Measurements from ENCODE around the gene JARID2. TPM values are rescaled to one million over a fixed set of nuclear protein-coding genes. Genes with fewer than 3 reads are reported as not detected.

The JARID2 gene
- total RNA-seq, 4 donors from 2014 or later = 20.0 to 29.4 (median 23.9) TPM

DNA sequence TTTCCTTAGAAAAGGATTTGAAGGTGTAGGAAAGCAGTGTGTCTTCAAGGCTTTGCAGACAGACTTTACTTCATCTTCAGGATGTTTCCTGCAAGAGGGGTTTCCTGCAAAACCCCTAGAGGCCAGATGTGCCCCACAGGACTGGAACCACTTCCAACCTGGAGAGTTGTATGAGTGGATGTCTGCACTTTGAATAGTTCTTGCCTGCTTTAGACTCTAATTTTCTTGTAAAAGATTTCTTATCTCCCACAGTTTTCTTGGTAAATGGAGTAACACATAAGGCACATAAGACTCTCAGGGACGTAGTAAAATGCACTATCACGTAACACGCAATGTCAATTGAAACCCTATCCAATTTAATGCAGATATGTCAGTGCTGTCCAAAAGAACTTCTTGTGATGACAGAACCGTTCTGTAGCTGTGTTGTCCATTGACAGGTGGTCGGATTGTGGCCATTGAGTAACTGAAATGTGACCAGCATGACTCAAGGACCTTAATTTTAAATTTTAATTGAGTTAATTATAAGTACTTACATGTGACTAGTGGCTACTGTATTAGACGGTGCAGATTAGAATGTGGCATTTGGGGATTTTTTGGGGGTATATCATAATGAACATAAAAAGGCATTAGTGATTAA lies 118.7 kb downstream of the JARID2 start:
- H3K4me1 ChIP-seq = peaks cover 44% of the 10 kb centered on the region
- H3K27me3 ChIP-seq = no peaks in the 10 kb centered on the region
- H3K36me3 ChIP-seq = no peaks in the 10 kb centered on the region
- H3K9me3 ChIP-seq = no peaks in the 10 kb centered on the region
- WGBS = 75% methylated on average over 6 of the region's 6 CpGs
- TF ChIP-seq EP300 (IDR thresholded peaks at IDR 0.05) (no peak), POLR2AphosphoS5 (IDR thresholded peaks at IDR 0.05) (no peak), POLR2A (IDR thresholded peaks at IDR 0.05) (no peak), CTCF (IDR thresholded peaks at IDR 0.05) (no peak)
- no peak overlapping the region for H3K4me3 ChIP-seq
- DNase-seq (ENCODE audit: low spot score in 2 of 2) = no peak
- no peak overlapping the region for H3K27ac ChIP-seq

DNA sequence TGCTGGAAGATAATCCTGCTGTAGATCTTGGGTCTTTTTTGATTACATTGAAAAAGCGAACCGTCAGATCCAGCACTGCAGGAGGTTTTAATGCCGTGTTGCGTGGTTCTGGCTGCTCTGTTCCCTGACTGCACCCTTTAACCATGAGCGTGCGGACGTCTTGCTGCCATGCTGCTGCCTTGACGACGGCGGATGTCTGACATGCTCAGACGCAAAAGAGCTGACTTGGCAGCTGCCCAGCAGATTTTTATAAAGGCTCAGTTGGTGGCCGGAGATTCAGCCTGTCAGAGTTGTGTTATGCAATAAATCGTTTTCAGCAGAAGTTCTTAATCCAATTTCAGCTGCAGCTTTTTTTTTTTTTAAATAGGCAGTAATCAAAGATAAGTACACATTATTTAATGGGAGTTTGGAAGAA lies 119.4 kb downstream of the JARID2 start:
- WGBS = 14% methylated on average over 13 of the region's 13 CpGs
- DNase-seq (ENCODE audit: low spot score in 2 of 2) = peak; percentile 88
- Histone ChIP-seq H3K27ac (no peak overlapping the region), H3K27me3 (no peaks in the 10 kb centered on the region), H3K4me1 (peaks cover 50% of the 10 kb centered on the region), H3K4me3 (no peak overlapping the region), H3K9me3 (no peaks in the 10 kb centered on the region), H3K36me3 (no peaks in the 10 kb centered on the region)
- TF ChIP-seq EP300 (IDR thresholded peaks at IDR 0.05) (no peak), POLR2A (IDR thresholded peaks at IDR 0.05) (no peak)

GRCh38 chr6:15366003-15366535 lies 120.2 kb downstream of the JARID2 start:
- no peaks in the 10 kb centered on the region for H3K9me3 ChIP-seq
- no peak overlapping the region for H3K27ac ChIP-seq
- H3K4me3 ChIP-seq = no peak overlapping the region
- TF ChIP-seq CTCF (IDR thresholded peaks at IDR 0.05) (no peak), POLR2AphosphoS5 (IDR thresholded peaks at IDR 0.05) (no peak), EP300 (IDR thresholded peaks at IDR 0.05) (no peak), POLR2A (IDR thresholded peaks at IDR 0.05) (no peak)
- peaks cover 58% of the 10 kb centered on the region for H3K4me1 ChIP-seq
- 21% methylated on average over 6 of the region's 6 CpGs for WGBS
- no peak for DNase-seq (ENCODE audit: low spot score in 2 of 2)
- H3K27me3 ChIP-seq = no peaks in the 10 kb centered on the region
- no peaks in the 10 kb centered on the region for H3K36me3 ChIP-seq

- WGBS = 75% methylated on average over 2 of the region's 2 CpGs
- TF ChIP-seq CTCF (IDR thresholded peaks at IDR 0.05) (no peak), POLR2AphosphoS5 (IDR thresholded peaks at IDR 0.05) (no peak), EP300 (IDR thresholded peaks at IDR 0.05) (no peak), POLR2A (IDR thresholded peaks at IDR 0.05) (no peak)
- Histone ChIP-seq H3K27ac (no peak overlapping the region), H3K27me3 (no peaks in the 10 kb centered on the region), H3K4me1 (peaks cover 65% of the 10 kb centered on the region), H3K4me3 (no peak overlapping the region), H3K9me3 (no peaks in the 10 kb centered on the region), H3K36me3 (no peaks in the 10 kb centered on the region)
- DNase-seq (ENCODE audit: low spot score in 2 of 2) = no peak
These were observed 121.0 kb downstream of the JARID2 start for GRCh38 chr6:15366879-15367278.

DNA sequence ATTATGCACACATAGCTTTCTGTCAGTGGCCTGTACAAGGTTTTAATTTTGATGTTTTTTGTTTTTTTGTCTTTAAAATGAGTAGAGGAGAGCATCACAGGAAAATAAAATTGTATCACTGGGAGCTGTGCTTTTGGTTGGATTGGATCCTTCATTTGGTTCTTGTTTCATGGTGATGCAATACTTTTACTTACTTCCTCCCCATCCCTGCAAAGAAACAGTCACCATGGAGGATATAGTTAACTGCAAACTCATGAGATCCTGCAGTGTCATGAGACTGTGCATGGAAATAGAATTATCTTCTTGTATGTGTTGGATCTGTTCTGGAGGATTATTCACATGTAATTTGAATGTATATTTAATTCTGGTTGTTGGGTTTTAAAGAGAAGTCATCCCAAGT lies 122.3 kb downstream of the JARID2 start:
- no peak for DNase-seq (ENCODE audit: low spot score in 2 of 2)
- Histone ChIP-seq H3K27me3 (no peaks in the 10 kb centered on the region), H3K4me3 (no peak overlapping the region), H3K36me3 (no peaks in the 10 kb centered on the region), H3K4me1 (peaks cover 67% of the 10 kb centered on the region), H3K27ac (no peak overlapping the region), H3K9me3 (no peaks in the 10 kb centered on the region)
- TF ChIP-seq CTCF (IDR thresholded peaks at IDR 0.05) (no peak), EP300 (IDR thresholded peaks at IDR 0.05) (no peak), POLR2AphosphoS5 (IDR thresholded peaks at IDR 0.05) (no peak), POLR2A (IDR thresholded peaks at IDR 0.05) (no peak)

All from suprapubic skin (tissue), 4 donors.